Astrocyte (in vitro differentiated cells and primary cell): Measurements from ENCODE around the gene ROR2.

Source experiments
- CTCF ChIP-seq: IDR thresholded peaks from 2 replicates; pipeline ENCODE4 v1.5.1; 2011; ENCODE audit warnings: low read depth, mild to moderate bottlenecking, inconsistent platforms, low read length, moderate library complexity; ENCODE audit not compliant: insufficient read depth
- EZH2 ChIP-seq: IDR thresholded peaks from 2 replicates; pipeline ENCODE4 v1.6.1; 2012; ENCODE audit warnings: mild to moderate bottlenecking, low read length, inconsistent platforms; ENCODE audit not compliant: insufficient read depth

GRCh38 chr9:91711755-91712601, 238.1 kb downstream of the ROR2 start:
- no peak for TF ChIP-seq EZH2
- TF ChIP-seq CTCF, result no peak
